Hepatocyte (in vitro differentiated cells): ENCODE data around the gene MORC1. TPM values are rescaled to one million over a fixed set of nuclear protein-coding genes. Genes with fewer than 3 reads are reported as not detected.

Source experiments
- DNase-seq: peaks from one replicate; pipeline ENCODE4 v3.0.0-alpha.2; 2016; ENCODE audit warnings: low spot score
- H2AFZ ChIP-seq: fragments of 200-600 bp; sonication (generic); 2 replicates; pipeline ENCODE4 v1.6.0; 2016; ENCODE audit warnings: antibody characterized with exemption, mild to moderate bottlenecking
- H3K27ac ChIP-seq: fragments of 200-600 bp; sonication (generic); 2 replicates; pipeline ENCODE4 v1.5.1; 2016; ENCODE audit warnings: mild to moderate bottlenecking
- H3K27me3 ChIP-seq: fragments of 200-600 bp; sonication (generic); 2 replicates; pipeline ENCODE4 v1.6.1; 2016
- H3K36me3 ChIP-seq: fragments of 200-600 bp; sonication (generic); replicated peaks from 2 replicates; pipeline ENCODE4 v1.5.1; 2016; ENCODE audit warnings: low read depth; ENCODE audit not compliant: insufficient read depth
- H3K4me1 ChIP-seq: fragments of 200-600 bp; sonication (generic); 2 replicates; pipeline ENCODE4 v1.5.1; 2016; ENCODE audit warnings: mild to moderate bottlenecking, moderate library complexity; ENCODE audit not compliant: insufficient read depth
- H3K4me2 ChIP-seq: fragments of 200-600 bp; sonication (generic); 2 replicates; pipeline ENCODE4 v1.6.0; 2016
- H3K4me3 ChIP-seq: fragments of 200-600 bp; sonication (generic); 2 replicates; pipeline ENCODE4 v1.5.1; 2016; ENCODE audit warnings: mild to moderate bottlenecking
- H3K79me2 ChIP-seq: fragments of 200-600 bp; sonication (generic); 2 replicates; pipeline ENCODE4 v1.6.0; 2017; ENCODE audit warnings: mild to moderate bottlenecking
- H3K9me2 ChIP-seq: fragments of 200-600 bp; sonication (generic); replicated peaks from 2 replicates; pipeline ENCODE4 v1.6.0; 2017; ENCODE audit warnings: mild to moderate bottlenecking; ENCODE audit not compliant: insufficient read depth
- H3K9me3 ChIP-seq: fragments of 200-600 bp; sonication (generic); 2 replicates; pipeline ENCODE4 v1.5.1; 2016; ENCODE audit warnings: low read depth, mild to moderate bottlenecking
- H4K20me1 ChIP-seq: fragments of 200-600 bp; sonication (generic); 2 replicates; pipeline ENCODE4 v1.6.0; 2016; ENCODE audit warnings: mild to moderate bottlenecking; ENCODE audit not compliant: insufficient read depth, poor library complexity, severe bottlenecking
- CTCF ChIP-seq: fragments of 200-600 bp; sonication (generic); IDR thresholded peaks from 2 replicates; pipeline ENCODE4 v1.5.1; 2016; ENCODE audit warnings: antibody characterized with exemption, mild to moderate bottlenecking; ENCODE audit not compliant: poor library complexity
- EZH2 ChIP-seq: fragments of 200-600 bp; sonication (generic); IDR thresholded peaks from 2 replicates; pipeline ENCODE4 v1.6.1; 2016; ENCODE audit warnings: antibody characterized with exemption, mild to moderate bottlenecking, borderline replicate concordance
- EZH2phosphoT487 ChIP-seq: fragments of 200-600 bp; sonication (generic); IDR thresholded peaks from one replicate; pipeline ENCODE4 v1.6.1; 2018; ENCODE audit warnings: antibody characterized with exemption, mild to moderate bottlenecking, low read depth, moderate library complexity; ENCODE audit not compliant: unreplicated experiment, severe bottlenecking
- WGBS: methylation state at CpG from one replicate; pipeline ENCODE4 v1.1.6; 2016; ENCODE audit warnings: low lambda C conversion rate; ENCODE audit errors: missing lambda C conversion rate; 5-methylcytosine and 5-hydroxymethylcytosine counted together
- polyA plus RNA-seq: library from polyadenylated mRNA; unstranded; fragments of >200 nt; fragmentation: Nextera tagmentation; extraction: Ambion mirVana; gene quantifications from 2 replicates; pipeline ENCODE4 v1.2.1, GENCODE V29; 2016
- total RNA-seq: library from RNA; depleted of rRNA; stranded (reverse); fragments of >200 nt; gene quantifications from 2 replicates; pipeline ENCODE4 v1.2.3, GENCODE V29; 2014

The MORC1 gene
- total and polyA plus RNA-seq, 2 experiments from 2014 or later: 2.8 to 6.7 TPM

- Histone ChIP-seq H3K79me2 (no peaks in the 10 kb centered on the region), H3K27ac (peak overlapping the region; percentile 4), H3K4me1 (peaks cover 5% of the 10 kb centered on the region), H3K4me3 (no peak overlapping the region), H3K36me3 (no peaks in the 10 kb centered on the region), H2AFZ (no peak overlapping the region), H3K27me3 (no peaks in the 10 kb centered on the region), H3K4me2 (peak overlapping the region; percentile 4), H3K9me3 (no peaks in the 10 kb centered on the region), H4K20me1 (no peaks in the 10 kb centered on the region), H3K9me2 (no peaks in the 10 kb centered on the region)
- TF ChIP-seq EZH2phosphoT487: no peak
- TF ChIP-seq EZH2: no peak
- no peak for TF ChIP-seq CTCF
- WGBS: 93% methylated on average over 1 of the region's 1 CpG
- no peak for DNase-seq
Observed at GRCh38 chr3:109155828-109156227, 37.9 kb upstream of the MORC1 start.

GRCh38 chr3:109154979-109155378 lies 37.0 kb upstream of the MORC1 start:
- TF ChIP-seq EZH2phosphoT487: no peak
- no peak for TF ChIP-seq CTCF
- no peak for TF ChIP-seq EZH2
- no peak for DNase-seq
- no peaks in the 10 kb centered on the region for H4K20me1 ChIP-seq
- H3K9me2 ChIP-seq: no peaks in the 10 kb centered on the region
- peak overlapping the region; percentile 4 for H3K4me2 ChIP-seq
- no peak overlapping the region for H2AFZ ChIP-seq
- no peak overlapping the region for H3K27ac ChIP-seq
- H3K4me3 ChIP-seq: no peak overlapping the region
- H3K79me2 ChIP-seq: no peaks in the 10 kb centered on the region
- H3K4me1 ChIP-seq: peaks cover 5% of the 10 kb centered on the region
- no peaks in the 10 kb centered on the region for H3K27me3 ChIP-seq
- H3K9me3 ChIP-seq: no peaks in the 10 kb centered on the region
- 71% methylated on average over 2 of the region's 2 CpGs for WGBS
- H3K36me3 ChIP-seq: no peaks in the 10 kb centered on the region

- peaks cover 5% of the 10 kb centered on the region for H3K4me1 ChIP-seq
- H3K36me3 ChIP-seq: no peaks in the 10 kb centered on the region
- peak overlapping the region; percentile 46 for H3K27ac ChIP-seq
- DNase-seq: no peak
- TF ChIP-seq EZH2: no peak
- no peak for TF ChIP-seq CTCF
- TF ChIP-seq EZH2phosphoT487: no peak
- no peaks in the 10 kb centered on the region for H4K20me1 ChIP-seq
- no peak overlapping the region for H2AFZ ChIP-seq
- no peaks in the 10 kb centered on the region for H3K27me3 ChIP-seq
- H3K4me3 ChIP-seq: no peak overlapping the region
- WGBS: 75% methylated on average over 4 of the region's 4 CpGs
- no peak overlapping the region for H3K4me2 ChIP-seq
- H3K9me2 ChIP-seq: no peaks in the 10 kb centered on the region
- H3K79me2 ChIP-seq: no peaks in the 10 kb centered on the region
- H3K9me3 ChIP-seq: no peaks in the 10 kb centered on the region
Observed at GRCh38 chr3:109152320-109152719, 34.4 kb upstream of the MORC1 start.

- Histone ChIP-seq H3K9me3 (no peaks in the 10 kb centered on the region), H3K9me2 (no peaks in the 10 kb centered on the region), H3K4me1 (no peaks in the 10 kb centered on the region), H3K4me3 (no peak overlapping the region), H4K20me1 (no peaks in the 10 kb centered on the region), H3K36me3 (no peaks in the 10 kb centered on the region), H3K79me2 (no peaks in the 10 kb centered on the region), H3K27me3 (no peaks in the 10 kb centered on the region), H2AFZ (no peak overlapping the region), H3K4me2 (no peak overlapping the region), H3K27ac (no peak overlapping the region)
- 92% methylated on average over 2 of the region's 2 CpGs for WGBS
- no peak for TF ChIP-seq CTCF
- no peak for DNase-seq
Observed at GRCh38 chr3:109149078-109149477, 31.1 kb upstream of the MORC1 start.
